ENCODE data around the gene CGB7. TPM values are rescaled to one million over a fixed set of nuclear protein-coding genes. Genes with fewer than 3 reads are reported as not detected.
A peak's percentile ranks its signal among the peaks of the same experiment; 100 is the strongest.
"Not testable (repeated sequence)": the region's sequence is repeated elsewhere in the genome, so short reads cannot be mapped to it uniquely, and the experiment has no call there.

Gene CGB7
- total RNA-seq, 5 donors from 2014 or later (not counting 1 experiment from before 2014, with no cell fraction given): not detected

DNA sequence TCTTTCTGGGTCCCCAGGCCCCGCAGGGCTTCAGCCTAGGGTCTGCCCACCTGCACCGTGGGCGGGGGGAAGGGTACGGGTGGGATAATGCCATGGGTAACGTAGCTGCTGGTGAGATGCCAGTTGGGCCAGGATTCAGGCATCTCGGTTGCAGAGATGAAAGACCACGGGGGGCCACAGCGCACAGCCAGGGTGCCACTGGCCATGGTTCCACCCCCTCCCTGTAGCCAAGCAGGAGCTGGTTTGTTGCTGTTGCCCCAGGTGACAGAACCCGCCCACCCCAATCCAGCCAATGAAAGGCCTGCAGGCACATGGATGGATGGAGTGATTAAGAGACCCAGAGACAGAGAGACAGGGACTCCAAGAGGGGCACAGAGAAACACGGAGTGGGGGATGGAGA is 1.0 kb upstream of the CGB7 start:
- no peaks in the 10 kb centered on the region for H3K36me3 ChIP-seq (ENCODE audit: control insufficient read depth in 2 of 2, extremely low read depth in 1 of 2, insufficient read depth in 1 of 2, low read length in 1 of 2)
- H3K4me3 ChIP-seq (ENCODE audit: control insufficient read depth in 1 of 2, extremely low read depth in 1 of 2, low read length in 1 of 2): no peak overlapping the region
- Mint-ChIP-seq H3K9me3 (no peaks in the 10 kb centered on the region), H3K27me3 (peaks cover 18 to 49% of the 10 kb centered on the region in 2 donors), H3K36me3 (peaks cover 3% of the 10 kb centered on the region), H3K27ac (no peak overlapping the region), H3K4me3 (peak overlapping the region in 1 of 3 donors; percentile 94), H3K4me1 (peaks cover 19 to 21% (median 19%) of the 10 kb centered on the region in 3 donors)
- CTCF ChIA-PET: no interaction called here
- no peaks in the 10 kb centered on the region for H3K9me3 ChIP-seq
- H3K27me3 ChIP-seq (replicated peaks in 1 of 2; ENCODE audit: control insufficient read depth in 2 of 2, extremely low read depth in 1 of 2, insufficient read depth in 2 of 2, low read length in 1 of 2): peaks cover 0 to 78% of the 10 kb centered on the region in 2 experiments
- POLR2A ChIA-PET: interaction anchor here in 1 of 2 donors (0.6 kb wide), 1 partner anchor 847 kb away, joined by 3 read pairs; no protein-coding TSS in a partner anchor
- DNase-seq: peak in 1 of 35 experiments; percentile 15
- H3K4me1 ChIP-seq (ENCODE audit: control insufficient read depth in 1 of 2, extremely low read depth in 1 of 2, insufficient read depth in 2 of 2, low read length in 2 of 2): peaks cover 5 to 26% of the 10 kb centered on the region in 2 experiments
- no peak for ATAC-seq (replicated peaks in 1 of 4)
- 64% methylated on average over 4 of the region's 10 CpGs for WGBS (ENCODE audit: insufficient coverage)
- no peak overlapping the region for H3K27ac ChIP-seq (ENCODE audit: low read length)

DNA sequence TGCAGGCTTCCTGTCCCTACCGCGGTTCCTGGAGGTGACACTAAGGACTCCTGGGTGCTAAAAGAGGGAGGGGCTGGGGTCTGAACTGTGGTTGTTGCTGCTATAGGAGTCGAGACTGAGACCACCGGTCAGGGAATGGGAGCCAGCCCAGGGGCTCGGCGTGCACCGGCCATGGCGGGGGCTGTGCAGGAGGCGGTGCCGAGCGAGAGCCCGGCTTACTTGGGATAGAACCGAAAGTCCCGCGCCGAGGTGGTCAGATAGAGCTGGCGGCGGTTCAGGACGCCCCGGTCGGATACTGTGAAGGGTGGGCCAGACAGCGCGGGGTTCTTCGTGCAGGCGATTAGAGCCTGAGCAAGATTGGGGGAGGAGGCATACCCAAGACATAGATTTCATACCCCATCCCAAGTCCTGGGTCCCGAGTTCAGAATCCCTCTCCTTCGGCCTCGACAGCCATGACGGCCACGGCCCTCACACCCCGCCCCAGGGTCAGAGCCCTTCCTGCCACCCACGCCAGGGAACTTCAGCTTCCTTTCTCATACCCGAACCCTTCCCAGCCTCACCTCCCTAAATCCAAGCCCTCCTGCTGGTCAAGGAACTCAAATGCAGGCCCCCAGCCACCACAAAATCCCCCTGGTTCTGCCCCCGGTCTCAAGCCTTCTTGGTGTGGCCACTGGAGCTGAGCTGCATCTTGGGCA is 500 bp downstream of the CGB7 start:
- H3K9me3 Mint-ChIP-seq; CTCF ChIA-PET; H3K27ac ChIP-seq (ENCODE audit: low read length); POLR2A ChIA-PET; H3K36me3 Mint-ChIP-seq; H3K36me3 ChIP-seq (ENCODE audit: control insufficient read depth in 2 of 2, extremely low read depth in 1 of 2, insufficient read depth in 1 of 2, low read length in 1 of 2); H3K9me3 ChIP-seq: not testable (repeated sequence)
- Mint-ChIP-seq H3K4me1 (peaks cover 19 to 21% (median 19%) of the 10 kb centered on the region in 3 donors), H3K27me3 (peaks cover 18 to 44% of the 10 kb centered on the region in 2 donors), H3K4me3 (peak overlapping the region; percentile 82 to 94 (median 84)), H3K27ac (peak overlapping the region in 1 of 2 donors; percentile 71)
- Histone ChIP-seq H3K4me1 (ENCODE audit: control insufficient read depth in 1 of 2, extremely low read depth in 1 of 2, insufficient read depth in 2 of 2, low read length in 2 of 2) (peaks cover 5 to 26% of the 10 kb centered on the region in 2 experiments), H3K4me3 (ENCODE audit: control insufficient read depth in 1 of 2, extremely low read depth in 1 of 2, low read length in 1 of 2) (peak overlapping the region; percentile 48 to 60), H3K27me3 (replicated peaks in 1 of 2; ENCODE audit: control insufficient read depth in 2 of 2, extremely low read depth in 1 of 2, insufficient read depth in 2 of 2, low read length in 1 of 2) (peaks cover 0 to 63% of the 10 kb centered on the region in 2 experiments)
- DNase-seq (peak in 1 of 35 experiments; percentile 20), ATAC-seq (replicated peaks in 1 of 4) (peak in 3 of 4 experiments; percentile 14 to 19 (median 17))
- 5% methylated on average over 17 of the region's 34 CpGs for WGBS (ENCODE audit: insufficient coverage)

DNA sequence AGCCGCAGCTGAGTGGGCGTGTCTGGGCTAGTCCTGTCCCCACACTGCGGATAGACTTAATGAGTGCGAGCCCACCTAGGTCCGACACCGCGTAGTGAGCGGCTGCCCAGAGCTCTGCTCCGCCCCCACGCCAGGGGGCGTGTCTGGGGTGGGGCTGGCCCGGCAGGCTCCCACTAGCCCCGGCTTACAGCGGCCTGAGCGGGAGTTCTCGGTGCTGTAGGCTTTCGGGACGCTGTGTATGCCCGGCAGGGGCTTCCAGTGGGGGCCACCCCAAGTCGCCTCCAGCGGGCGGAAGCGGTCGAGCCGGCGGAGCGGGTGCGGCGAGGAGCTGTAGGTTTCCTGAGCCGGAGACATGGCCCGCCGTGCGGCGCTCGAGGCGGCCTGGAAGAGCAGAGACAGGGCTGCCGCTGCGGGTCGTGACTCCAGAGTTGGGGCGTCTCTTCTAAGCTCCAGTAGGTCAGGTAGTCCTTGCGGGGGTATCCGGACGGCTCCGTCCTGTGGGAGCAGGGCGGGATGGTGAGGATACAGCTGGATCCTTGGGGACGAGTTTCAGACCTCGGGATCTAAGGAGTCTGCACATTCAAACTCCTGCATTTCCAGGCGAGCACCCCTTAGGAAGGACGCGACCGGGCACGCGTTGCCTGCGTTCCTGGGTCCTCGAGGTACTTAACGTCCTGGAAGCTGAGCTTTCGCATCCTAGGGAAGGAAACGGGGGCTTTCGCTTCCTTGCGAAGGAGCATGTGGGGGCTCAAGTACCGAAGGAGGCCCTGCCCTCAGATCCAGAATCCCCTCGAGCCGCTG is 1.2 kb downstream of the CGB7 start:
- Histone ChIP-seq H3K4me1 (ENCODE audit: control insufficient read depth in 1 of 2, extremely low read depth in 1 of 2, insufficient read depth in 2 of 2, low read length in 2 of 2) (peaks cover 5 to 26% of the 10 kb centered on the region in 2 experiments), H3K27me3 (replicated peaks in 1 of 2; ENCODE audit: control insufficient read depth in 2 of 2, extremely low read depth in 1 of 2, insufficient read depth in 2 of 2, low read length in 1 of 2) (peaks cover 0 to 56% of the 10 kb centered on the region in 2 experiments), H3K4me3 (ENCODE audit: control insufficient read depth in 1 of 2, extremely low read depth in 1 of 2, low read length in 1 of 2) (peak overlapping the region; percentile 48 to 60), H3K27ac (ENCODE audit: low read length) (no peak overlapping the region), H3K9me3 (no peaks in the 10 kb centered on the region), H3K36me3 (ENCODE audit: control insufficient read depth in 2 of 2, extremely low read depth in 1 of 2, insufficient read depth in 1 of 2, low read length in 1 of 2) (no peaks in the 10 kb centered on the region)
- no peak overlapping the region for H3K27ac Mint-ChIP-seq
- H3K9me3 Mint-ChIP-seq: no peaks in the 10 kb centered on the region
- peaks cover 18 to 40% of the 10 kb centered on the region in 2 donors for H3K27me3 Mint-ChIP-seq
- peak overlapping the region; percentile 82 to 94 (median 84) for H3K4me3 Mint-ChIP-seq
- ChIA-PET CTCF (no interaction called here), POLR2A (no interaction called here)
- WGBS (ENCODE audit: insufficient coverage): under 1% methylated on average over 53 of the region's 63 CpGs
- DNase-seq (peak in 32 of 35 experiments; percentile 20 to 64 (median 40)), ATAC-seq (replicated peaks in 1 of 4) (peak; percentile 72 to 77 (median 76))
- H3K36me3 Mint-ChIP-seq: peaks cover 3% of the 10 kb centered on the region
- H3K4me1 Mint-ChIP-seq: peaks cover 19 to 21% (median 19%) of the 10 kb centered on the region in 3 donors

DNA sequence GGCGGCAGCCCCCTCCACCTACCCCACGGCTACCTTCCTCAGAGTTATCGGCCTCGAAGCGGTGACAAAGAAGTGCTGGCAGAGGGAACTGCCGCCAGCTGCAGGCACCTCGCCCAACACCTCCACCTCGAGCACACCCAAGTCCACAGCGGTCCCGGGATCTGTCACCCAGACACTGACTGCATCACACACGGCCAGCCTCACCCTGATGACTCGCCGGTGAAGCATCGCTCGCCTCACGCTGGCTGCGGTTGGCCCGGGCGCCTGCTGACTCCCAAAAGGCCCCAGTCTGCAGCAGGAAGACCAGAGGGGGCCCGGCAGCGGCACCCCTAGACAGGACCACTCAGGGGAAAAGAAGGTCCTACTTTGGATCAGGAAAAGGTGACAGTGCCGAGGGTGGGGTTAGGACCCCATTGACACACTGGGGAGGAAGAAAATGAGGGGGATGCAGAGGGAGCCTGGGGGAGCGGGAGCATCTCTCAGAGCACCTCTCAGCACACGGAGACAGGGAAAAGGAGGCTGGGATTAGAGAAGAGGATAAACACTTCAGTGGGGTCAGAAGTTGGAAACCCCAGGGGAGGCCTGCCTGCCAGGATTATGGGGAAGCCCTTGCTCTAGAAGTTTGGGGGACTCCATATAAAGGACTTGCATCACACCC is 7.0 kb downstream of the CGB7 start:
- ATAC-seq (replicated peaks in 1 of 4); H3K27ac ChIP-seq (ENCODE audit: low read length); H3K36me3 Mint-ChIP-seq; H3K4me3 ChIP-seq (ENCODE audit: control insufficient read depth in 1 of 2, extremely low read depth in 1 of 2, low read length in 1 of 2); H3K27me3 ChIP-seq (replicated peaks in 1 of 2; ENCODE audit: control insufficient read depth in 2 of 2, extremely low read depth in 1 of 2, insufficient read depth in 2 of 2, low read length in 1 of 2); H3K36me3 ChIP-seq (ENCODE audit: control insufficient read depth in 2 of 2, extremely low read depth in 1 of 2, insufficient read depth in 1 of 2, low read length in 1 of 2); H3K9me3 Mint-ChIP-seq; H3K4me3 Mint-ChIP-seq; H3K4me1 Mint-ChIP-seq; H3K27ac Mint-ChIP-seq; H3K27me3 Mint-ChIP-seq; CTCF ChIA-PET; DNase-seq; H3K9me3 ChIP-seq; H3K4me1 ChIP-seq (ENCODE audit: control insufficient read depth in 1 of 2, extremely low read depth in 1 of 2, insufficient read depth in 2 of 2, low read length in 2 of 2); POLR2A ChIA-PET: not testable (repeated sequence)
- WGBS (ENCODE audit: insufficient coverage): 85% methylated on average over 22 of the region's 24 CpGs

DNA sequence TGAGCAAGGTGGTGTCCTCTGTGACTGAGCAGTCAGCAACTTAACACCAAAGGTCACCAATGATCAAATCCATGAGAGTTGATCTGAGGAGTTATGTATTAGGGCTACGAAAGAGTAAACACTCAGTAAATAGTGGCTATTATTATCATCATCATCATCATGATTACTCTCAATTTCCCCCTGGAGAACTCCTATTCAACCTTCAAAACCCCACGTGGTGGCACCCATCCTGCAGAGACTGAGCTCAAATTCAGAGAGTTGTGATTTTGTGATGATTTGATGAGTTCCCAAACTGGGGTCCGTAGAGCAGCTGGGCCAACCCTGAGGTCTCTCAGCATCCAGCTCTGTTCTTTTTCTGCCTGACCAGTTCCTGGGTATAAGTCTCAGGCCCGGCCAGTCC is 7.7 kb downstream of the CGB7 start:
- H3K9me3 Mint-ChIP-seq; H3K27me3 Mint-ChIP-seq; CTCF ChIA-PET; H3K36me3 Mint-ChIP-seq; H3K27ac ChIP-seq (ENCODE audit: low read length); H3K4me3 ChIP-seq (ENCODE audit: control insufficient read depth in 1 of 2, extremely low read depth in 1 of 2, low read length in 1 of 2); POLR2A ChIA-PET; H3K9me3 ChIP-seq; H3K27me3 ChIP-seq (replicated peaks in 1 of 2; ENCODE audit: control insufficient read depth in 2 of 2, extremely low read depth in 1 of 2, insufficient read depth in 2 of 2, low read length in 1 of 2); DNase-seq; H3K4me1 ChIP-seq (ENCODE audit: control insufficient read depth in 1 of 2, extremely low read depth in 1 of 2, insufficient read depth in 2 of 2, low read length in 2 of 2); H3K27ac Mint-ChIP-seq; ATAC-seq (replicated peaks in 1 of 4); H3K4me1 Mint-ChIP-seq; H3K36me3 ChIP-seq (ENCODE audit: control insufficient read depth in 2 of 2, extremely low read depth in 1 of 2, insufficient read depth in 1 of 2, low read length in 1 of 2); H3K4me3 Mint-ChIP-seq: not testable (repeated sequence)
- WGBS (ENCODE audit: insufficient coverage): no CpG with 5 or more reads among the region's 4 CpGs

DNA sequence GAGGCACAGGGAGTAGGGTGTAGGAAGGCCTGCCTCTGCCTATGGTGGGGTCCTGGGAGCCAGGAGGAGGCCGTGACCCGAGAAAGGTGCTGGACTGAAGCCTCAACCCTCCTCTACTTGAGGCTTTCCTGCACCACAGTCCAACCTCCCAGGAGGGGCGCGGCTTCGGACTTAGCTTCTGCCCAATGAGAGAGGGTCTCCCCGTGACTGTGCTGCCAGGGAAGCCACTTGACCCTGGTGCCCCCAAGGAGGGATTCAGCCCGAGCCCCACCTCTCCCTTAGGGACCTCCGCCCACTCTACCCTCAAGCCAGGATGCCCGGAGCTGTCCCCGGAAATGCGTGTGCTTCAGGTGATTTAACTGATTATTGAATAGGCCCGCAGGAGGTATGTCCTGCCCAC is 8.5 kb downstream of the CGB7 start, which contains the start of gene CGB8:
Gene CGB8, minus strand, starts transcription at position 101 of the 400 bp plus-strand sequence. CDS start 372 bp downstream, outside the sequence.
- H3K27ac ChIP-seq (ENCODE audit: low read length); H3K4me3 Mint-ChIP-seq; H3K36me3 ChIP-seq (ENCODE audit: control insufficient read depth in 2 of 2, extremely low read depth in 1 of 2, insufficient read depth in 1 of 2, low read length in 1 of 2); H3K27me3 ChIP-seq (replicated peaks in 1 of 2; ENCODE audit: control insufficient read depth in 2 of 2, extremely low read depth in 1 of 2, insufficient read depth in 2 of 2, low read length in 1 of 2); POLR2A ChIA-PET; H3K9me3 ChIP-seq; DNase-seq; ATAC-seq (replicated peaks in 1 of 4); H3K4me1 ChIP-seq (ENCODE audit: control insufficient read depth in 1 of 2, extremely low read depth in 1 of 2, insufficient read depth in 2 of 2, low read length in 2 of 2); H3K4me1 Mint-ChIP-seq; H3K9me3 Mint-ChIP-seq; CTCF ChIA-PET; H3K27me3 Mint-ChIP-seq; H3K36me3 Mint-ChIP-seq; H3K4me3 ChIP-seq (ENCODE audit: control insufficient read depth in 1 of 2, extremely low read depth in 1 of 2, low read length in 1 of 2): not testable (repeated sequence)
- peak within 1 kb of the TSS in 1 of 2 donors; percentile 40 for H3K27ac Mint-ChIP-seq
- 92% methylated on average over 5 of the region's 12 CpGs for WGBS (ENCODE audit: insufficient coverage)
